Measurements from ENCODE around the gene DNAJB13. TPM values are rescaled to one million over a fixed set of nuclear protein-coding genes. Genes with fewer than 3 reads are reported as not detected.

The DNAJB13 gene
- total RNA-seq, 6 experiments from 2014 or later, result not detected

DNA sequence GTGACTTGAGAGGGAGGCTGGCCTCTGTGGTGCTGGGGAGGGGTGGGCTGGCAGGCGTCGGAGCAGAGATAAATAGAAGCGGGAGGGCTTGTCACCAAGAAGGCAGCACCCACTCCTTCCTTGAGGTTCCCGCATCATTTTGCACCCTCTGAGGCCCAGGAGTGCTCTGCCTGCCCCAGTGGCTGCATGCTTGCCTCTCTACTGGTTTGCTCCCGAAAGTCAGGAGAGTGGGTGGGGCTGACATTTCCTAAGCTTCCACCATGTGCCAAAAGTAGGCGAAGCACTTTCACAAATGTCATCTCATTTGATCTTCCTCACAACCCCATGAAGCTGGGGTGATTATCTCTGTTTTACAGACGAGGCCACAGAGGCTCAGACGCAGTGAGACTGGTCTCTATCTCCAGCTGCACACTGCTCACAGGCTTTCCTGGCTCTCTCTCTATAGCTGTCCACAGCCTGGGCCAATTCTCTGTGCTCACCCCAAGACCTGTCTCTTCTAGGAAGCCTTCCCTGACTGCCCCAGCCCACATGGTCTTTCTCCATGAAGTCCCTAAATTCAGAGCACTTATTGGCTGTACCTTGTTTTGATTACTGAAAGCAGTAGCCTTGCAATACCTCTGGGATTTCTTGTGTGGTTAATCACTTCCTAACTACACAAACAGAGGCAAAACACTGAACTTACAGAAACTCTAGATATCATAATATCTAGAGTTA lies 60.7 kb downstream of the DNAJB13 start:
- Histone ChIP-seq H3K27ac (no peak overlapping the region), H3K27me3 (no peaks in the 10 kb centered on the region), H3K4me3 (no peak overlapping the region), H3K4me1 (peaks cover 0 to 4% (median 0%) of the 10 kb centered on the region in 4 donors), H3K36me3 (no peaks in the 10 kb centered on the region), H3K9me3 (no peaks in the 10 kb centered on the region)
- intact Hi-C loops (cut with DNase I), result no loop called here
- peak in 1 of 4 donors; percentile 35 for ATAC-seq
- no peak for TF ChIP-seq POLR2A (IDR thresholded peaks at IDR 0.05)
- TF ChIP-seq, protein P1, sequence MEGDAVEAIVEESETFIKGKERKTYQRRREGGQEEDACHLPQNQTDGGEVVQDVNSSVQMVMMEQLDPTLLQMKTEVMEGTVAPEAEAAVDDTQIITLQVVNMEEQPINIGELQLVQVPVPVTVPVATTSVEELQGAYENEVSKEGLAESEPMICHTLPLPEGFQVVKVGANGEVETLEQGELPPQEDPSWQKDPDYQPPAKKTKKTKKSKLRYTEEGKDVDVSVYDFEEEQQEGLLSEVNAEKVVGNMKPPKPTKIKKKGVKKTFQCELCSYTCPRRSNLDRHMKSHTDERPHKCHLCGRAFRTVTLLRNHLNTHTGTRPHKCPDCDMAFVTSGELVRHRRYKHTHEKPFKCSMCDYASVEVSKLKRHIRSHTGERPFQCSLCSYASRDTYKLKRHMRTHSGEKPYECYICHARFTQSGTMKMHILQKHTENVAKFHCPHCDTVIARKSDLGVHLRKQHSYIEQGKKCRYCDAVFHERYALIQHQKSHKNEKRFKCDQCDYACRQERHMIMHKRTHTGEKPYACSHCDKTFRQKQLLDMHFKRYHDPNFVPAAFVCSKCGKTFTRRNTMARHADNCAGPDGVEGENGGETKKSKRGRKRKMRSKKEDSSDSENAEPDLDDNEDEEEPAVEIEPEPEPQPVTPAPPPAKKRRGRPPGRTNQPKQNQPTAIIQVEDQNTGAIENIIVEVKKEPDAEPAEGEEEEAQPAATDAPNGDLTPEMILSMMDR (IDR thresholded peaks at IDR 0.05), result no peak
- DNase-seq, result peak in 1 of 3 donors; percentile 33
- WGBS (ENCODE audit: insufficient coverage, low coverage, low lambda C conversion rate, missing lambda C conversion rate), result 55% methylated on average over 2 of the region's 8 CpGs

DNA sequence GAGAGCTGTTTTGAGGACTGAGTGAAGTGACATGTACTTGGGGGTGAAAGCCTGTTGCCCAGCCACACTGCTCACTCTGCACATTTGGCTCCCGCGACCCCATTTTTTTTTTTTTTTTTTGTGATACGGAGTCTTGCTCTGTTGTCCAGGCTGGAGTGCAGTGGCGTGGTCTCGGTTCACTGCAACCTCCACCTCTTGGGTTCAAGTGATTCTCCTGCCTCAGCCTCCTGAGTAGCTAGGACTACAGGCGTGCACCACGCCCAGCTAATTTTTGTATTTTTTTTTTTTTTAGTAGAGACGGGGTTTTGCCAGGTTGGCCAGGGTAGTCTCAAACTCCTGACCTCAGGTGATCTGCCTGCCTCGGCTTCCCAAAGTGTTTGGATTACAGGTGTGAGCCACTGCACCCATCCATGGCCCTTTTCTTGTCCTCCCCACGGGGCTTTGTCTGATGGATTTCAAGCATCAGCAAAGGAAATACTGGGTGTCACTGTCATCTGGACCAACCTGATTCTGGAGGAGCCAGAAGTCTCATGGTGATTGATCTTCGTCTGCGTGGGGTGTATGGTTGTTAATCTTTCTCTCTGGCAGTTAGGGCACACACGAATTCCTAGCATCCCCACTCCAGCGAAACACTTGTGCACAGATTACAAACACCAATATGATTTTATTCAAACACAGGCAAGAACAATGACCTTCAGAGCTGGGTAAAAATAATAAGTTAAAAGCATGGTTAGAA lies 61.4 kb downstream of the DNAJB13 start:
- TF ChIP-seq POLR2A (IDR thresholded peaks at IDR 0.05), result no peak
- TF ChIP-seq, protein P1 (IDR thresholded peaks at IDR 0.05), result no peak
- no peak overlapping the region for H3K4me3 ChIP-seq
- no peaks in the 10 kb centered on the region for H3K4me1 ChIP-seq
- no peak overlapping the region for H3K27ac ChIP-seq
- intact Hi-C loops (cut with DNase I), result no loop called here
- no peak for ATAC-seq
- no peaks in the 10 kb centered on the region for H3K36me3 ChIP-seq
- 90% methylated on average over 11 of the region's 14 CpGs for WGBS (ENCODE audit: insufficient coverage, low coverage, low lambda C conversion rate, missing lambda C conversion rate)
- no peaks in the 10 kb centered on the region for H3K9me3 ChIP-seq
- no peaks in the 10 kb centered on the region for H3K27me3 ChIP-seq
- no peak for DNase-seq

DNA sequence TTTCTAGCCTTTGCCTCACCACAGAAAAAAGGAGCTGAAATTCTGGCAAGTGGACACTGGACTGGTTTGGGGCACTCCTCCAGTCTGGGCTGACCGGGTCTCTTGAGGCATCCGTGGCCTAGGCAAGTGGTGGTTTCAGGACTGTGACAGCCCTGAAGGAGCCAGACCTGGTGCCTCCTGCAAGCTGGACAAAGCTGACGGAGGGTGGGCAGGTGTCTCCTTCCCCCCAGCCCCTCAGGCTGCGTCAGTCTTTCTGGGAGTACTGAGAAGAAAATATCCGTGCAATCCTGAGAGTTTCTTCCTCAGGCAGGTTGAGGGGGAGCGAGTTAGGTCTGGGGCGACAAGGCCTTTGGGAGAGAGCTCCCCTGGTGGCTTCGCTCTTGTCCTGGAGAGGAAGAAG lies 62.3 kb downstream of the DNAJB13 start:
- H3K27me3 ChIP-seq, result no peaks in the 10 kb centered on the region
- ATAC-seq, result no peak
- no peak overlapping the region for H3K27ac ChIP-seq
- intact Hi-C loops (cut with DNase I), result no loop called here
- H3K36me3 ChIP-seq, result no peaks in the 10 kb centered on the region
- no peak for DNase-seq
- H3K4me1 ChIP-seq, result peaks cover 0 to 6% (median 2%) of the 10 kb centered on the region in 4 donors
- H3K4me3 ChIP-seq, result no peak overlapping the region
- 94% methylated on average over 3 of the region's 8 CpGs for WGBS (ENCODE audit: insufficient coverage, low coverage, low lambda C conversion rate, missing lambda C conversion rate)
- H3K9me3 ChIP-seq, result no peaks in the 10 kb centered on the region
- TF ChIP-seq, protein P1 (IDR thresholded peaks at IDR 0.05), result no peak
- TF ChIP-seq POLR2A (IDR thresholded peaks at IDR 0.05), result no peak

DNA sequence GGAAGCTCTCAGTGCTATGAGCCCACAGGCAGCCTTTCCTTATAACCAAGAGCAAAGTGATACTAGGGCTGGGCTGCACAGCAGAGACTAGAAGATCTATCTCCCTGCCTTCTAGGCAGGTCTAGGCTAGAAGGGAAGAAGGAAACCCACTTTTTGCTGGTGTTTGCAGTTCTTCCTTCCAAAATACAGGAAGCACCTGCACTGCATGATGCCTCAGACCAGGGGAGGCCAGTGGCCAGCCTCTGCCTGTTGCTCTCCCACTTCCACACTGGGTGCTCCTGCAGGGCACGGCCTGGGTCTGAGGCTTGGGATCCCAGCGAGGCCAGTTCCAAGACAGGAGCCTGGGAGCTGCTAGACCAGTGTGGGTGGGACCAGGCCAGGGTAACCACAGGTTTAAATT lies 64.1 kb downstream of the DNAJB13 start:
- no peak overlapping the region for H3K27ac ChIP-seq
- TF ChIP-seq, protein P1 (IDR thresholded peaks at IDR 0.05), result no peak
- TF ChIP-seq POLR2A (IDR thresholded peaks at IDR 0.05), result no peak
- no peaks in the 10 kb centered on the region for H3K27me3 ChIP-seq
- intact Hi-C loops (cut with DNase I), result no loop called here
- WGBS (ENCODE audit: insufficient coverage, low coverage, low lambda C conversion rate, missing lambda C conversion rate), result no CpG with 5 or more reads among the region's 2 CpGs
- H3K4me3 ChIP-seq, result no peak overlapping the region
- no peaks in the 10 kb centered on the region for H3K36me3 ChIP-seq
- H3K4me1 ChIP-seq, result peaks cover 0 to 21% (median 13%) of the 10 kb centered on the region in 4 donors
- ATAC-seq (no peak), DNase-seq (no peak)
- no peaks in the 10 kb centered on the region for H3K9me3 ChIP-seq

Measured in right lobe of liver (tissue), 6 donors.